B cell (primary cell): Measurements from ENCODE around the gene ARHGAP42. TPM values are rescaled to one million over a fixed set of nuclear protein-coding genes. Genes with fewer than 3 reads are reported as not detected.

Experiments
- ATAC-seq: fragments of 200-7000 bp; cut with Tn5 transposase; one replicate; pipeline ENCODE4 v1.10.0; 2021; ENCODE audit warnings: low read depth, mild to moderate bottlenecking, moderate number of reproducible peaks, moderate library complexity
- CTCF ChIA-PET: fragments of 350-600 bp; sonication (Branson Sonifier 250); formaldehyde crosslinking; loops from one replicate; lab custom pipeline; 2021; ENCODE audit warnings: antibody characterized with exemption, inconsistent platforms; lab: Charles Lee
- POLR2A ChIA-PET: fragments of 350-600 bp; sonication (Branson Sonifier 250); formaldehyde crosslinking; loops from one replicate; lab custom pipeline; 2021; ENCODE audit warnings: antibody characterized with exemption; lab: Charles Lee
- DNase-seq: peaks from one replicate; pipeline ENCODE4 v3.0.0; 2013
- H2AFZ ChIP-seq: 2 replicates; pipeline ENCODE4 v1.6.1; 2012; ENCODE audit warnings: mild to moderate bottlenecking, low read depth, low read length; ENCODE audit not compliant: insufficient read depth, poor library complexity, severe bottlenecking
- H3K27ac ChIP-seq, 2 donors: 1 replicate in 1 of 2; 2 replicates in 1 of 2; pipeline ENCODE4 v1.5.1; 2012 to 2013; ENCODE audit warnings: low read length in 2 of 2, mild to moderate bottlenecking in 2 of 2, moderate library complexity in 1 of 2
- H3K27me3 ChIP-seq, 4 experiments: fragments of 200-600 bp in 1 of 4; sonication (generic) in 1 of 4; replicated peaks in 1 of 4; 1 replicate in 2 of 4; 2 replicates in 2 of 4; pipeline versions ENCODE4 v1.6.1 to v1.7.0; 2013 to 2016; ENCODE audit warnings: low read length in 3 of 4, mild to moderate bottlenecking in 2 of 4, mixed read lengths in 1 of 4, moderate library complexity in 1 of 4; ENCODE audit not compliant: insufficient read depth in 4 of 4, control insufficient read depth in 3 of 4; ENCODE audit errors: control extremely low read depth in 1 of 4
- H3K36me3 ChIP-seq, 2 experiments: replicated peaks in 1 of 2; 1 replicate in 1 of 2; 2 replicates in 1 of 2; pipeline versions ENCODE4 v1.6.1 to v1.7.1; 2013; ENCODE audit warnings: low read length in 1 of 2; ENCODE audit not compliant: insufficient read depth in 2 of 2, control insufficient read depth in 1 of 2; ENCODE audit errors: control extremely low read depth in 1 of 2, extremely low read depth in 1 of 2
- H3K4me1 ChIP-seq, 2 donors: fragments of 200-600 bp in 1 of 2; sonication (generic) in 1 of 2; 1 replicate in 1 of 2; 2 replicates in 1 of 2; pipeline versions ENCODE4 v1.5.1 to v1.6.1; 2013 to 2017; ENCODE audit warnings: low read length in 2 of 2; ENCODE audit not compliant: control insufficient read depth in 2 of 2, insufficient read depth in 2 of 2
- H3K4me2 ChIP-seq: replicated peaks from 2 replicates; pipeline ENCODE3; 2012; ENCODE audit warnings: mild to moderate bottlenecking, low read depth, low read length; ENCODE audit not compliant: poor library complexity, severe bottlenecking
- H3K4me3 ChIP-seq, 5 experiments: fragments of 200-600 bp in 1 of 5; sonication (generic) in 1 of 5; 1 replicate in 3 of 5; 2 replicates in 2 of 5; pipeline versions ENCODE4 v1.5.1 to v1.7.0; 2011 to 2016; ENCODE audit warnings: low read length in 4 of 5, mild to moderate bottlenecking in 4 of 5, low read depth in 2 of 5, control low read depth in 1 of 5, moderate library complexity in 1 of 5; ENCODE audit not compliant: insufficient read depth in 1 of 5; ENCODE audit errors: control extremely low read depth in 1 of 5, extremely low read depth in 1 of 5
- H3K79me2 ChIP-seq: fragments of 200-600 bp; sonication (generic); one replicate; pipeline ENCODE4 v1.6.0; 2016; ENCODE audit warnings: low read length; ENCODE audit not compliant: control insufficient read depth, insufficient read depth
- H3K9ac ChIP-seq: fragments of 200-600 bp; sonication (generic); 2 replicates; pipeline ENCODE4 v1.6.1; 2017; ENCODE audit warnings: mild to moderate bottlenecking, low read length, moderate library complexity
- H3K9me3 ChIP-seq, 3 donors: one replicate each; pipeline versions ENCODE4 v1.6.1 to v1.7.1; 2013; ENCODE audit warnings: low read length in 2 of 3; ENCODE audit not compliant: control insufficient read depth in 2 of 3, insufficient read depth in 1 of 3; ENCODE audit errors: control extremely low read depth in 1 of 3
- H4K20me1 ChIP-seq: 2 replicates; pipeline ENCODE4 v1.6.0; 2012; ENCODE audit warnings: mild to moderate bottlenecking, low read length; ENCODE audit not compliant: insufficient read depth, control insufficient read depth, poor library complexity, severe bottlenecking
- H3K27ac Mint-ChIP-seq: one replicate; pipeline ENCODE4 v1.8.0; 2021; ENCODE audit warnings: mixed read lengths
- H3K27me3 Mint-ChIP-seq: one replicate; pipeline ENCODE4 v1.8.0; 2021; ENCODE audit warnings: mixed read lengths
- H3K4me1 Mint-ChIP-seq: one replicate; pipeline ENCODE4 v1.8.0; 2021; ENCODE audit warnings: mixed read lengths
- H3K4me3 Mint-ChIP-seq: one replicate; pipeline ENCODE4 v1.8.0; 2021; ENCODE audit warnings: mixed read lengths
- H3K9me3 Mint-ChIP-seq: one replicate; pipeline ENCODE4 v1.8.0; 2022; ENCODE audit warnings: mixed read lengths; ENCODE audit not compliant: insufficient read depth
- CTCF ChIP-seq: fragments of 200-600 bp; IDR thresholded peaks from one replicate; pipeline ENCODE4 v1.8.0; 2022; ENCODE audit warnings: antibody characterized with exemption, mild to moderate bottlenecking
- EZH2 ChIP-seq: IDR thresholded peaks from 2 replicates; pipeline ENCODE4 v1.6.1; 2012; ENCODE audit warnings: borderline replicate concordance, low read depth, mild to moderate bottlenecking, moderate library complexity, low read length; ENCODE audit not compliant: insufficient read depth, poor library complexity, severe bottlenecking
- WGBS: methylation state at CpG from one replicate; pipeline ENCODE4 v1.1.5; 2013; ENCODE audit warnings: missing lambda C conversion rate; ENCODE audit not compliant: insufficient coverage; 5-methylcytosine and 5-hydroxymethylcytosine counted together
- intact Hi-C: fragments of 100-400 bp; cut with micrococcal nuclease; formaldehyde crosslinking; loops from one replicate; pipeline ENCODE4 v1.10.0; 2022
- polyA plus RNA-seq: library from polyadenylated mRNA; depleted of rRNA; stranded (reverse); fragments of >200 nt; gene quantifications from 2 replicates; pipeline ENCODE4 v1.2.3, GENCODE V29; 2012
- total RNA-seq, 2 donors: library from RNA; stranded (reverse); fragments of 120-200 nt in 1 of 2; gene quantifications; 1 replicate in 1 of 2; 2 replicates in 1 of 2; pipeline versions ENCODE4 v1.2.3 to v1.2.4, GENCODE V29; 2013 to 2022

The ARHGAP42 gene
- total and polyA plus RNA-seq, 2 donors (not counting 1 experiment from before 2014, with no cell fraction given): 3.8 to 4.9 TPM

GRCh38 chr11:100816823-100817222, 129.7 kb downstream of the ARHGAP42 start:
- no peak overlapping the region for H3K4me3 ChIP-seq
- H3K4me1 ChIP-seq: no peaks in the 10 kb centered on the region
- TF ChIP-seq EZH2 (no peak), CTCF (no peak)
- no peaks in the 10 kb centered on the region for H3K79me2 ChIP-seq
- no peak overlapping the region for H2AFZ ChIP-seq
- no peak for ATAC-seq
- Mint-ChIP-seq H3K27me3 (no peaks in the 10 kb centered on the region), H3K9me3 (peaks cover 4% of the 10 kb centered on the region), H3K4me1 (peaks cover 4% of the 10 kb centered on the region), H3K27ac (no peak overlapping the region), H3K4me3 (no peak overlapping the region)
- no peaks in the 10 kb centered on the region for H4K20me1 ChIP-seq
- POLR2A ChIA-PET: no interaction called here
- 100% methylated on average over 1 of the region's 2 CpGs for WGBS
- no peak for DNase-seq
- no peaks in the 10 kb centered on the region for H3K27me3 ChIP-seq
- H3K9me3 ChIP-seq: peaks cover 1 to 7% (median 4%) of the 10 kb centered on the region in 3 donors
- peaks cover 0 to 5% of the 10 kb centered on the region in 2 experiments for H3K36me3 ChIP-seq
- no peak overlapping the region for H3K27ac ChIP-seq
- intact Hi-C loops: no loop called here
- H3K9ac ChIP-seq: no peak overlapping the region
- H3K4me2 ChIP-seq: no peak overlapping the region
- CTCF ChIA-PET: no interaction called here

- H3K36me3 ChIP-seq: peaks cover 0 to 5% of the 10 kb centered on the region in 2 experiments
- intact Hi-C loops: no loop called here
- no peak overlapping the region for H3K27ac ChIP-seq
- no peak overlapping the region for H3K9ac ChIP-seq
- no peak for TF ChIP-seq CTCF
- TF ChIP-seq EZH2: no peak
- no peak overlapping the region for H3K4me2 ChIP-seq
- no peaks in the 10 kb centered on the region for H3K4me1 ChIP-seq
- H3K4me1 Mint-ChIP-seq: peaks cover 4% of the 10 kb centered on the region
- H4K20me1 ChIP-seq: no peaks in the 10 kb centered on the region
- H3K27me3 Mint-ChIP-seq: no peaks in the 10 kb centered on the region
- no peak overlapping the region for H3K27ac Mint-ChIP-seq
- no peak overlapping the region for H3K4me3 ChIP-seq
- ATAC-seq (no peak), DNase-seq (no peak)
- no peak overlapping the region for H2AFZ ChIP-seq
- ChIA-PET POLR2A (no interaction called here), CTCF (interaction anchor here (1.0 kb wide), 1 partner anchor 241 kb away, joined by 5 read pairs; no protein-coding TSS in a partner anchor)
- H3K9me3 ChIP-seq: peaks cover 1 to 7% (median 4%) of the 10 kb centered on the region in 3 donors
- no CpG with 5 or more reads among the region's 2 CpGs for WGBS
- no peaks in the 10 kb centered on the region for H3K27me3 ChIP-seq
- peaks cover 4% of the 10 kb centered on the region for H3K9me3 Mint-ChIP-seq
- no peaks in the 10 kb centered on the region for H3K79me2 ChIP-seq
- H3K4me3 Mint-ChIP-seq: no peak overlapping the region
Observed at GRCh38 chr11:100817620-100818019, 130.5 kb downstream of the ARHGAP42 start.
